CD8-positive, alpha-beta memory T cell (primary cell): ENCODE measurements around the gene PLXNB1. TPM values are rescaled to one million over a fixed set of nuclear protein-coding genes. Genes with fewer than 3 reads are reported as not detected.
"Not testable (repeated sequence)": the region's sequence is repeated elsewhere in the genome, so short reads cannot be mapped to it uniquely, and the experiment has no call there.

Source experiments
- CTCF ChIA-PET: fragments of 350-600 bp; sonication (Branson Sonifier 250); formaldehyde crosslinking; loops from one replicate; lab custom pipeline; 2021; ENCODE audit warnings: antibody characterized with exemption; lab: Charles Lee
- POLR2A ChIA-PET: fragments of 350-600 bp; sonication (Branson Sonifier 250); formaldehyde crosslinking; loops from one replicate; lab custom pipeline; 2021; ENCODE audit warnings: antibody characterized with exemption; lab: Charles Lee
- DNase-seq, 5 donors: peaks; one replicate each; pipeline versions ENCODE4 v3.0.0 to v3.0.0-alpha.2; 2020 to 2022; ENCODE audit warnings: mixed read lengths in 1 of 5
- H3K27ac ChIP-seq: one replicate; pipeline ENCODE4 v1.7.0; 2013; ENCODE audit warnings: low read depth, mild to moderate bottlenecking, low read length, moderate library complexity
- H3K27me3 ChIP-seq: 2 replicates; pipeline ENCODE4 v1.7.0; 2013; ENCODE audit warnings: low read length, mild to moderate bottlenecking; ENCODE audit not compliant: insufficient read depth, poor library complexity, severe bottlenecking
- H3K36me3 ChIP-seq: 2 replicates; pipeline ENCODE4 v1.7.0; 2013; ENCODE audit warnings: mild to moderate bottlenecking, low read length, moderate library complexity; ENCODE audit not compliant: insufficient read depth
- H3K4me1 ChIP-seq: 2 replicates; pipeline ENCODE4 v1.7.0; 2013; ENCODE audit warnings: mild to moderate bottlenecking, low read length, moderate library complexity; ENCODE audit not compliant: insufficient read depth
- H3K4me3 ChIP-seq: 2 replicates; pipeline ENCODE4 v1.7.0; 2013; ENCODE audit warnings: mild to moderate bottlenecking, low read length
- H3K9me3 ChIP-seq: 2 replicates; pipeline ENCODE4 v1.7.0; 2013; ENCODE audit warnings: mild to moderate bottlenecking, low read length
- H3K27ac Mint-ChIP-seq, 8 donors: one replicate each; pipeline ENCODE4 v1.8.0; 2020 to 2021; ENCODE audit warnings: mixed read lengths in 8 of 8, mild to moderate bottlenecking in 6 of 8, inconsistent platforms in 3 of 8, moderate library complexity in 3 of 8
- H3K27me3 Mint-ChIP-seq, 2 donors: one replicate each; pipeline ENCODE4 v1.8.0; 2020 to 2021; ENCODE audit warnings: mixed read lengths in 2 of 2, mild to moderate bottlenecking in 1 of 2, moderate library complexity in 1 of 2
- H3K36me3 Mint-ChIP-seq, 3 donors: one replicate each; pipeline ENCODE4 v1.8.0; 2020 to 2021; ENCODE audit warnings: mixed read lengths in 3 of 3, inconsistent platforms in 1 of 3, mild to moderate bottlenecking in 1 of 3
- H3K4me1 Mint-ChIP-seq, 3 donors: one replicate each; pipeline ENCODE4 v1.8.0; 2020 to 2021; ENCODE audit warnings: mixed read lengths in 3 of 3, inconsistent platforms in 1 of 3, mild to moderate bottlenecking in 1 of 3
- H3K4me3 Mint-ChIP-seq, 7 donors: one replicate each; pipeline ENCODE4 v1.8.0; 2020 to 2021; ENCODE audit warnings: mixed read lengths in 7 of 7, mild to moderate bottlenecking in 6 of 7, moderate library complexity in 4 of 7, inconsistent platforms in 2 of 7
- H3K9me3 Mint-ChIP-seq, 5 donors: one replicate each; pipeline ENCODE4 v1.8.0; 2020 to 2022; ENCODE audit warnings: mixed read lengths in 5 of 5, mild to moderate bottlenecking in 3 of 5, moderate library complexity in 2 of 5, inconsistent platforms in 1 of 5
- polyA plus RNA-seq: library from polyadenylated mRNA; unstranded; fragments of 300-500 nt; fragmentation: Illumina TruSeq; gene quantifications from one replicate; pipeline ENCODE4 v1.2.3, GENCODE V29; 2021
- total RNA-seq, 2 experiments: library from RNA; stranded (reverse); gene quantifications; one replicate each; pipeline ENCODE4 v1.2.3, GENCODE V29; 2021

The PLXNB1 gene
- total and polyA plus RNA-seq, 3 experiments from 2014 or later, result 0.30 to 5.5 (median 3.1) TPM

- Histone ChIP-seq H3K4me1 (peaks cover 34% of the 10 kb centered on the region), H3K9me3 (no peaks in the 10 kb centered on the region), H3K27me3 (no peaks in the 10 kb centered on the region), H3K27ac (no peak overlapping the region), H3K36me3 (peaks cover 36% of the 10 kb centered on the region), H3K4me3 (no peak overlapping the region)
- ChIA-PET POLR2A (no interaction called here), CTCF (interaction anchor here (0.7 to 3.4 kb wide), 3 partner anchors 28 to 85 kb away, joined by 3 to 11 read pairs (median 4); no protein-coding TSS in a partner anchor)
- Mint-ChIP-seq H3K9me3 (no peaks in the 10 kb centered on the region), H3K27me3 (no peaks in the 10 kb centered on the region), H3K4me1 (peaks cover 27 to 45% (median 42%) of the 10 kb centered on the region in 3 donors), H3K36me3 (peaks cover 0 to 56% (median 2%) of the 10 kb centered on the region in 3 donors), H3K4me3 (peak overlapping the region in 1 of 7 donors; percentile 40), H3K27ac (peak overlapping the region in 6 of 8 donors; percentile 9 to 72 (median 46))
- DNase-seq, result no peak
Measured at GRCh38 chr3:48463703-48464102, 33.8 kb upstream of the PLXNB1 start.

DNA sequence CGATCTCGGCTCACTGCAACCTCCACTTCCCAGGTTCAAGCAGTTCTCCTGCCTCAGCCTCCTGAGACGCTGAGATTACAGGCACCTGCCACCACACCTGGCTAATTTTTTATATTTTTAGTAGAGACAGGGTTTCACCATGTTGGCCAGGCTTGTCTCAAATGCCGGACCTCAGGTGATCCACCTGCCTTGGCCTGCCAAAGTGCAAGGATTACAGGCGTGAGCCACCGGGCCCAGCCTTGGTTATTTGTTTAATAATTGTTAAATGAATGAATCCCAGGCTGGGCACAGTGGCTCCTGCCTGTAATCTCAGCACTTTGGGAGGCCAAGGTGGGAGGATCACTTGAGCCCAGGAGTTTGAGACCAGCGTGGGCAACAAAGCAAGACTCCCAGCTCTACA is 31.9 kb upstream of the PLXNB1 start:
- not testable (repeated sequence) for DNase-seq, H3K9me3 ChIP-seq, H3K27ac Mint-ChIP-seq, H3K27me3 Mint-ChIP-seq, H3K27ac ChIP-seq, H3K27me3 ChIP-seq, H3K9me3 Mint-ChIP-seq, H3K4me3 ChIP-seq, H3K4me3 Mint-ChIP-seq
- POLR2A ChIA-PET, result interaction anchor here (0.6 kb wide), 1 partner anchor 45 kb away, joined by 3 read pairs; no protein-coding TSS in a partner anchor
- Histone ChIP-seq H3K36me3 (peaks cover 31% of the 10 kb centered on the region), H3K4me1 (peaks cover 14% of the 10 kb centered on the region)
- CTCF ChIA-PET, result interaction anchor here (0.9 to 3.4 kb wide), 3 partner anchors 15 to 45 kb away, joined by 4 to 11 read pairs (median 8); partner anchors contain the start of gene ATRIP
- Mint-ChIP-seq H3K36me3 (peaks cover 0 to 49% (median 2%) of the 10 kb centered on the region in 3 donors), H3K4me1 (peaks cover 10 to 29% (median 24%) of the 10 kb centered on the region in 3 donors)

DNA sequence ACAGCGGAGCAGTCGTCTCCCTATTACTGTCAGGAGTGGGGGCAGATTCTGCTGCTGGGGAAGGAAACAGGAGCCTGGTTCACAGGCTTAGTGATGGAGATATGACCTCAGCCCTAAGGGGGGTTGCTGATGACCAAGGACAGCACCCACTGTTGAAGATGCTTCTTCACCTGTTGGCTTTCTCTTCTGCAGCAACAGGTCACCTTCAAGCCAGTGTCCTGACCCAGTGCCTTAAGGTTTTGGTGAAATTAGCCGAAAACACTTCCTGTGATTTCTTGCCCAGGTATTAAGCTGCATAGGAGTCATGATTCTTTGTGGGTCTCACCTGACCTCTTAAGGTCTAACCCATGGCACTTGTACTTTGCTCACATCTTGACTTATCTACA is 30.6 kb upstream of the PLXNB1 start:
- POLR2A ChIA-PET, result no interaction called here
- Histone ChIP-seq H3K4me1 (peaks cover 6% of the 10 kb centered on the region), H3K9me3 (no peaks in the 10 kb centered on the region), H3K36me3 (peaks cover 31% of the 10 kb centered on the region), H3K27me3 (no peaks in the 10 kb centered on the region), H3K4me3 (no peak overlapping the region), H3K27ac (no peak overlapping the region)
- H3K9me3 Mint-ChIP-seq, result no peaks in the 10 kb centered on the region
- H3K4me1 Mint-ChIP-seq, result peaks cover 2 to 16% (median 11%) of the 10 kb centered on the region in 3 donors
- no peak overlapping the region for H3K4me3 Mint-ChIP-seq
- no peaks in the 10 kb centered on the region for H3K27me3 Mint-ChIP-seq
- no peak for DNase-seq
- CTCF ChIA-PET, result interaction anchor here (3.4 kb wide), 1 partner anchor 25 kb away, joined by 11 read pairs; no protein-coding TSS in a partner anchor
- H3K36me3 Mint-ChIP-seq, result peaks cover 0 to 44% (median 2%) of the 10 kb centered on the region in 3 donors
- peak overlapping the region in 5 of 8 donors; percentile 8 to 74 (median 58) for H3K27ac Mint-ChIP-seq

GRCh38 chr3:48459773-48460516 is 30.1 kb upstream of the PLXNB1 start:
- Mint-ChIP-seq H3K4me3 (no peak overlapping the region), H3K9me3 (no peaks in the 10 kb centered on the region), H3K4me1 (peaks cover 0 to 10% (median 6%) of the 10 kb centered on the region in 3 donors), H3K36me3 (peaks cover 0 to 49% (median 3%) of the 10 kb centered on the region in 3 donors), H3K27me3 (no peaks in the 10 kb centered on the region), H3K27ac (peak overlapping the region in 1 of 8 donors; percentile 38)
- Histone ChIP-seq H3K4me1 (peaks cover under 1% of the 10 kb centered on the region), H3K27me3 (no peaks in the 10 kb centered on the region), H3K9me3 (no peaks in the 10 kb centered on the region), H3K4me3 (no peak overlapping the region), H3K27ac (no peak overlapping the region), H3K36me3 (peaks cover 31% of the 10 kb centered on the region)
- POLR2A ChIA-PET, result interaction anchor here (0.5 to 0.6 kb wide), 2 partner anchors 29 to 205 kb away, joined by 5 to 6 read pairs; no protein-coding TSS in a partner anchor
- CTCF ChIA-PET, result interaction anchor here (3.4 to 4.3 kb wide), 2 partner anchors 24 kb away, joined by 11 to 29 read pairs; no protein-coding TSS in a partner anchor
- no peak for DNase-seq

GRCh38 chr3:48459331-48459730 is 29.4 kb upstream of the PLXNB1 start:
- Histone ChIP-seq H3K27ac (no peak overlapping the region), H3K4me3 (no peak overlapping the region), H3K9me3 (no peaks in the 10 kb centered on the region), H3K4me1 (no peaks in the 10 kb centered on the region), H3K27me3 (no peaks in the 10 kb centered on the region), H3K36me3 (peaks cover 28% of the 10 kb centered on the region)
- no peak overlapping the region for H3K27ac Mint-ChIP-seq
- DNase-seq, result no peak
- H3K9me3 Mint-ChIP-seq, result no peaks in the 10 kb centered on the region
- ChIA-PET POLR2A (interaction anchor here (0.6 kb wide), 1 partner anchor 30 kb away, joined by 5 read pairs; no protein-coding TSS in a partner anchor), CTCF (interaction anchor here (4.3 kb wide), 1 partner anchor 23 kb away, joined by 29 read pairs; no protein-coding TSS in a partner anchor)
- no peaks in the 10 kb centered on the region for H3K27me3 Mint-ChIP-seq
- H3K4me1 Mint-ChIP-seq, result peaks cover 0 to 10% (median 6%) of the 10 kb centered on the region in 3 donors
- peaks cover 0 to 55% (median 5%) of the 10 kb centered on the region in 3 donors for H3K36me3 Mint-ChIP-seq
- no peak overlapping the region for H3K4me3 Mint-ChIP-seq

GRCh38 chr3:48456456-48456855 is 26.6 kb upstream of the PLXNB1 start:
- ChIA-PET POLR2A (interaction anchor here (0.7 to 1.1 kb wide), 2 partner anchors 10 to 17 kb away, joined by 3 to 4 read pairs; partner anchors contain the start of genes ATRIP and CCDC51), CTCF (interaction anchor here (1.5 to 4.3 kb wide), 2 partner anchors 20 to 51 kb away, joined by 5 to 29 read pairs; no protein-coding TSS in a partner anchor)
- H3K4me3 Mint-ChIP-seq, result no peak overlapping the region
- H3K36me3 Mint-ChIP-seq, result peaks cover 0 to 79% (median 11%) of the 10 kb centered on the region in 3 donors
- no peak overlapping the region for H3K27ac ChIP-seq
- no peak overlapping the region for H3K4me3 ChIP-seq
- no peaks in the 10 kb centered on the region for H3K4me1 ChIP-seq
- no peaks in the 10 kb centered on the region for H3K27me3 ChIP-seq
- H3K36me3 ChIP-seq, result peaks cover 39% of the 10 kb centered on the region
- H3K9me3 Mint-ChIP-seq, result no peaks in the 10 kb centered on the region
- H3K27me3 Mint-ChIP-seq, result no peaks in the 10 kb centered on the region
- no peak for DNase-seq
- no peaks in the 10 kb centered on the region for H3K9me3 ChIP-seq
- no peak overlapping the region for H3K27ac Mint-ChIP-seq
- peaks cover 0 to 10% (median 6%) of the 10 kb centered on the region in 3 donors for H3K4me1 Mint-ChIP-seq

- no peaks in the 10 kb centered on the region for H3K27me3 Mint-ChIP-seq
- Histone ChIP-seq H3K27me3 (no peaks in the 10 kb centered on the region), H3K9me3 (no peaks in the 10 kb centered on the region), H3K4me3 (no peak overlapping the region), H3K4me1 (peaks cover 12% of the 10 kb centered on the region), H3K27ac (no peak overlapping the region), H3K36me3 (peaks cover 13% of the 10 kb centered on the region)
- no peak for DNase-seq
- ChIA-PET CTCF (interaction anchor here (1.1 to 3.9 kb wide), 4 partner anchors 15 to 56 kb away, joined by 3 to 21 read pairs (median 6); no protein-coding TSS in a partner anchor), POLR2A (no interaction called here)
- H3K36me3 Mint-ChIP-seq, result peaks cover 0 to 53% (median 13%) of the 10 kb centered on the region in 3 donors
- H3K4me1 Mint-ChIP-seq, result peaks cover 11 to 23% (median 19%) of the 10 kb centered on the region in 3 donors
- peak overlapping the region in 2 of 8 donors; percentile 29 to 66 for H3K27ac Mint-ChIP-seq
- no peak overlapping the region for H3K4me3 Mint-ChIP-seq
- H3K9me3 Mint-ChIP-seq, result no peaks in the 10 kb centered on the region
Measured at GRCh38 chr3:48451270-48451669, 21.4 kb upstream of the PLXNB1 start.
